ENCODE measurements around the gene MGAT5.

Gene MGAT5

GRCh38 chr2:134257509-134257908, 3.6 kb downstream of the MGAT5 start:
- no peak for DNase-seq

GRCh38 chr2:134257965-134258683, 4.3 kb downstream of the MGAT5 start:
- no peak for DNase-seq

GRCh38 chr2:134258684-134259388, 5.0 kb downstream of the MGAT5 start:
- peak; percentile 21 for DNase-seq

- DNase-seq, result no peak
Measured at GRCh38 chr2:134259571-134259970, 5.7 kb downstream of the MGAT5 start.

- DNase-seq, result no peak
Measured at GRCh38 chr2:134259994-134260393, 6.1 kb downstream of the MGAT5 start.

- no peak for DNase-seq
Measured at GRCh38 chr2:134260713-134261112, 6.8 kb downstream of the MGAT5 start.

GRCh38 chr2:134261398-134262131, 7.7 kb downstream of the MGAT5 start:
- DNase-seq, result peak; percentile 13

GRCh38 chr2:134262684-134263083, 8.8 kb downstream of the MGAT5 start:
- peak; percentile 44 for DNase-seq

GRCh38 chr2:134268265-134268664, 14.4 kb downstream of the MGAT5 start:
- no peak for DNase-seq

- no peak for DNase-seq
Measured at GRCh38 chr2:134269230-134269629, 15.4 kb downstream of the MGAT5 start.

- DNase-seq, result no peak
Measured at GRCh38 chr2:134269972-134270735, 16.3 kb downstream of the MGAT5 start.

- DNase-seq, result no peak
Measured at GRCh38 chr2:134271758-134272157, 17.9 kb downstream of the MGAT5 start.

GRCh38 chr2:134272806-134273205, 18.9 kb downstream of the MGAT5 start:
- no peak for DNase-seq

GRCh38 chr2:134273256-134273983, 19.5 kb downstream of the MGAT5 start:
- no peak for DNase-seq

- no peak for DNase-seq
Measured at GRCh38 chr2:134274121-134274520, 20.2 kb downstream of the MGAT5 start.

- no peak for DNase-seq
Measured at GRCh38 chr2:134275058-134275862, 21.4 kb downstream of the MGAT5 start.

- DNase-seq, result no peak
Measured at GRCh38 chr2:134276381-134277172, 22.7 kb downstream of the MGAT5 start.

- DNase-seq, result no peak
Measured at GRCh38 chr2:134277223-134277622, 23.4 kb downstream of the MGAT5 start.

GRCh38 chr2:134278553-134278952, 24.7 kb downstream of the MGAT5 start:
- no peak for DNase-seq

- no peak for DNase-seq
Measured at GRCh38 chr2:134279417-134279816, 25.5 kb downstream of the MGAT5 start.

GRCh38 chr2:134280231-134280630, 26.4 kb downstream of the MGAT5 start:
- no peak for DNase-seq

All from hematopoietic multipotent progenitor cell treated with erythropoietin and hydrocortisone succinate and interleukin-3 and kit ligand, for 6 days (in vitro differentiated cells).